GM18511 (cell line): Measurements from ENCODE around the gene HMG20A.

Experiments
- ATAC-seq: cut with Tn5 transposase; IDR thresholded peaks from one replicate; pipeline ENCODE4 v1.9.1; 2021; ENCODE audit warnings: mild to moderate bottlenecking, moderate library complexity; ENCODE audit not compliant: unreplicated experiment

Gene HMG20A

GRCh38 chr15:77420610-77421369, at the start of gene HMG20A:
HMG20A (plus strand) TSS chr15:77420888; CDS start chr15:77458408, 37,520 bp downstream.
- ATAC-seq = peak; percentile 57

- no peak for ATAC-seq
Observed at GRCh38 chr15:77371850-77372563, 48.7 kb upstream of the HMG20A start.

GRCh38 chr15:77373441-77373840, 47.2 kb upstream of the HMG20A start:
- ATAC-seq = no peak

DNA sequence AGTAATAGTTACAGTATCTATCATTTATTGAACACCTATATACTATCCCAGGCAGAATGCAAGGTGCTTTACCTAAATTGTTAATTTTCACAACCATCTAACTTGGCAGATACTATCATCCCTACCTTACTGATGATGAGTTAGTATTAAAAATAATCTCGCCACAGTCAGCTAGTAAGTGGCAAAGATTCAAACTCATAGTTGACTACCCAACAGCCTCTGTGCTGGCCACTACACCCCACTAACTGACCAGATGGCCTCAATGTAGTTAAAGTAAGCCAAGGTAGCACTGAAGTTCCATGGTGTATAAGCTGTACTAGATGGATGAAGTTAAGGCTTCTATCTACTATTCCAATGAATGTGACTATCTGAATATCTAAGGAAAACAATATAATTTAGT, 45.6 kb upstream of the HMG20A start:
- no peak for ATAC-seq

DNA sequence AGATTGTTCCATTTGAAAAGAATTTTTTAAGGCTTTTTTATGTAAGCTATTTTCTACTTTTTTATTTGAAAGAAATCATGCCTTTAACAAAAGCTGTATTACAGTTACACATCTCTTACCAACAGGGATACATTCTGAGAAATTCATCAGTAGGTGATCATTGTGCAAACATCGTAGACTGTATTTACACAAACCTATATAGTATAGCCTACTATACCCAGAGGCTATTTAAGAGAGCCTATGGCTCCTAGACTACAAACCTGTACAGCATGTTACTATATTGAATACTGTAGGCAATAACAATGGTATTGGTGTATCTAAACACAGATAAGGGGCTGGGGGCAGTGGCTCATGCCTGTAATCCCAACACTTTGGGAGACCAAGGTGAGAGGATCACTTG, 43.9 kb upstream of the HMG20A start:
- ATAC-seq = no peak

DNA sequence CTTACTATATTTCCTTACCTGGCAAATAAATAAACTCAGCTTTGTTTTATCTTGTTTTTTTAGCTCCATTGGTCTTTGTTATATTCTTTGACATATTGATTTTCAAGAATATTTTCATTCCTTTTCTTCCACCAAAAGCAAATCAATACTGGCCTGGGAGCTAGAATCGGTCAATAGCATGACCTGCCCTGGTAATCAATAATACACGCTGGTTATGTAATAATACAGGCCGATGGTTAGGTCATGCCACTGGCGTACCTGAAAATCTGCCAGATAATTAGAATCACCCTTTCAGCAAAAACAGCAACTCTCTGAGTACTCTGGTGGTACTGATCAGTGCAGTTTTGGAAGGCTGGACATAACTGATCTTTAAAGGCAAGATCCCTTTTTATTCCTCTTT, 40.7 kb upstream of the HMG20A start:
- ATAC-seq = no peak

- ATAC-seq = no peak
Observed at GRCh38 chr15:77384086-77384485, 36.6 kb upstream of the HMG20A start.

DNA sequence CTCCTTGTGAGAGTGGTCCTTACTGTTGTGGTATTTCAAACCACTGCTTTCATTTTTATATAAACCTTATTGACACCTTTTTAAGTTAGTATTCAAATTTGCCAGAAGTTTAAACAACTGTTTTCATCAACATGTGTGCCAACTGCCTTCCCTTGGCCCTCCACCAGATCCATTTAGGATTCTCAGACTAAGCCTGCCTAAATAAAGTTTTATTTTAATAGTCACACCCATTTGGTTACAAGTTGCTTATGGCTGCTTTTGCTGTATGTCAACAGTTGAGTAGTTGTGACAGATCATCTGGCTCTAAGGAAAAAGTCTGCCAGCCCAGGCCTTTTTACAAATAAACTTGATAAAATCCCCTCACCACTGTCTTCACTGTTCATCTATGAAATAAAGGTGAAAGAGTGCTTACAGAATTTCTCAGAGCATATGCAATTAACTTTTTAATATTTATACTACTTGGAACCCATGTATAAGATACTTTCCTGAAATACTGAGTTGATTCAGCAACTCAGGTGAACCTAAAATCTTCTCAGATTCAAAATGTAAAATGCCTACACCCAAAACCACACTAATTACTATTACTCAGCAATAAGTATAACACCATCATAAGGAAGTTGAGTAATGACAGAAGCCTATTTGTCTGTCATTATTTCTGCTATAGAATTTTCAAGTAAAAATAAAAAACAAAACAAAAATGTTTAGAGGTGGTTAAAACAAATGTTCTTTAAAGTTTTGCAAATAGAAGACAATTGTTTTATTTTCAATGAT, 35.9 kb upstream of the HMG20A start:
- no peak for ATAC-seq

DNA sequence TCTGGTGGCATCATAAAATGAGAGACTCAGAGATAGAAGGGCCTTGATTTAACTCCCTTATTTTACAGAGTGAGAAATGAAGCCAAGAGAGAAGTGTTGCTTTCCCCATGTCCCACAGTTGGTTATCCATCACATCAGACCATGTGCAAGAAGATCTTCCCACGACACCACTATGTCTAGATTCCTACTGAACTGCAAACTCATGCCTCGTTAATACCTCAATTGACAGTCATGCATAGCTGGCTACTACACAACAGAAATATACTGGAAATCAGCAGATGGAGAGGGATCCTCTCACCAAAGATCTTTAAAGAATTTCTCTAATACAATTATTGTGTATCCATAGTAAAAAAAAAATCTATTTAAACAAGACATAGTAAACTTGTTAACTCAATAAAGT, 34.1 kb upstream of the HMG20A start:
- ATAC-seq = no peak

GRCh38 chr15:77387365-77388105, 33.2 kb upstream of the HMG20A start:
- no peak for ATAC-seq

DNA sequence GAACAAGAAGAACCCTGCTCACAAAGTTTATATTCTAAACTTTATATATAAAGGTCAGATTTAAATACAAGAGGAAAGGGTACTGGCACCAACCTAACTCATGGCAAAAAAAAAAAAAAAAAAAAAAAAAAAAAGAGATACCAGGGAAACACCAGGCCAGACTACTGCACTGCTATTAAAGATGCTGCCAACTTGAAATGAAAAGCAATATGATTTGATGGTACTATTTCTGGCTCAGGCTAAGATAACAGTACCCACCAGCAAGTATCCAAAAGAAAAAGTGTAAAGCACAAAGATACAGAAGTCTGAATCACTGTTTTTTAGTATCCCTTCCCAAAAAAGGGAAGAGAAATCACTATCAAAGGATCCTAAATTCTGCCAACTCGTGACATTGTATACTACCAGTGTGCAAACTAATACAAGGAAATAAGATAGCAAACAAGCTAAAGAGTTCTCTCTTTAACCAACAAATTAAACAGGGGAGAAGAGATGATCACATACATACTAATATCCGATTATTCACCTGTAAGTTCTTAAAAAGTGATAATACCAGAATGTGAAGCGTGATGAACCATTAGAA, 29.2 kb upstream of the HMG20A start:
- no peak for ATAC-seq

DNA sequence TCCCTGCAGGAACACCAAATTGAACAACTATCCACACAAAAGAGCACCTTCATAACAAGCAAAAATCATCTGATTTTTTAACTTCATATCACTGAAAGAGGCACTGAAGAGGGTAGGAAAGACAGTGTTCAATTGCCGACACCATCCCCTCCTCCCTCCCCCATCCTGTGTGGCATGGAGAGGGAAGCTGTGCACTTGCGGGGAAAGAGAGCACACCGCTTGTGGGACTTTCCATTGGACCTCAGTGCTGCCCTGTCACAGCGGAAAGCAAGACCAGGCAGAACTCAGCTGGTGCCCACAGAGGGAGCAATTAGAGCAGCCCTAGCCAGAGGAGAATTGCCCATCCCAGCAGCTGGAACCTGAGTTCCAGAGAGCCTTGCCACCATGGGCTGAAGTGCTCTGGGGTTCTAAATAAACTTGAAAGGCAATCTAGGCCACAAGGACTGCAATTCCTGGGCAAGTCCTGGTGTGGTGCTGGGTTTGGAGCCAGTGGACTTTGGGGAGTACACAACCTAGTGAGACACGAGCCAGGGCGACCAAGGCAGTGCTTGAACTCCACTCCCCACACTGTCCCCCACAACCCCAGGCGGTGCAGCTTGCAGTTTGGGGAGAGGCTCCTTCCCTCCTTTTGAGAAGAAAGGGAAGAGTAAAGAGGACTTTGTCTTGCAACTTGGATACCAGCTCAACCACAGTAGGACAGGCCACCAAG, 27.8 kb upstream of the HMG20A start:
- ATAC-seq = no peak

DNA sequence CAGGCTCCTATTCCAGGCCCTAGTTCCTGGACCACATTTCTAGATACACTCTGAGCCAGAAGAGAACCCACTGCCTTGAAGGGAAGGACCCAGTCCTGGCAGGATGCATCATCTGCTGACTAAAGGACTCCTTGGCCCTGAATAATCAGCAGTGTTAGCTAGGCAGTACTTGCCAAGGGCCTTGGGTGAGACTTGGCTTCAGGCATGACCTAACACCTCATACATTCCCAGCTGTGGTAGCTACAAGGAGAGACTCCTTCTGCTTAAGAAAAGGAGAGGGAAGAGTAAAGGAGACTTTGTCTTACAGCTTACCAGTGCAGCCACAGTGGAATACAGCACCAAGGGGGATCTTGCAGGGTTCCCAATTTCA, 27.2 kb upstream of the HMG20A start:
- ATAC-seq = no peak

DNA sequence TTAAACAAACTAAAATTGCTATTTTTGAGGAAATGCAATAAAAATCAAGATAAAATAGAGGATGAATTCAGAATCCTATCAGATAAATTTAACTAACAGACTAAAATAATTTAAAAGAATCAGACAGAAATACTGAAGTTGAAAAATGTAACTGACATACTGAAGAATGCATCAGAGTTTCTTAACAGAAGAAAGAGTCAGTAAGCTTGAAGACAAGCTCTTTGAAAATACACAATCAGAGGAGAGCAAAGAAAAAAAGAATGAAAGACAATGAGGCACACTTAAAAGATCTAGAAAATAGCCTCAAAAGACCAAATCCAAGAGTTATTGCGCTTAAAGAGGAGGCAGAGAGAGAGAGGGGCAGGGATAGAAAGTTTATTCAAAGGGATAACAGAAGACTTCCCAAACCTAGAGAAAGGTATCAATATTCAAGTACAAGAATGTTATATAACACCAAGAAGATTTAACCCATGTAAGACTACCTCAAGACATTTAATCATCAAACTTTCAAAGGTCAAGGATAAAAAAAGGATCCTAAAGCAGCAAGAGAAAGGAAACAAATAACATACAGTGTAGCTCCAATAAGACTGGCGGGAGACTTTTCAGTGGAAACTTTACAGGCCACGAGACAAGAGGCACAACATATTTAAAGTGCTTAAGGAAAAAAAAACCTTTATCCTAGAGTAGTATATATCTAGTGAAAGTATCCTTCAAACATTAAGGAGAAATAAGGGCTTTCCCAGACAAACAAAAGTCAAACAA, 25.5 kb upstream of the HMG20A start:
- no peak for ATAC-seq

- ATAC-seq = no peak
Observed at GRCh38 chr15:77396692-77397091, 24.0 kb upstream of the HMG20A start.

DNA sequence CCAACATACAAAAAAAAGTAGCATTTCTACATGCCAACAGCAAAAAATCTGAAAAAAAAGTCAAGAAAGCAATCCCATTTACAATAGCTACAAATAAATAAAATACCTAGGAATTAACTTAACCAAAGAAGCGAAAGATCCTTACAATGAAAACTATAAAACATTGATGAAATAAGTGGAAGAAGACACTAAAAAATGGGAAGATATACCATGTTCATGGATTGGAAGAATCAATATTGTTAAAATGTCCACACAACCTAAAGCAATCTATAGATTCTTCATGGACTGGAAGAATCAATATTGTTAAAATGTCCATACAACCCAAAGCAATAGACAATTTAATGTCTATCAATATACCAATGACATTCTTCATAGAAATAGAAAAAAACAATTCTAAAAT, 21.8 kb upstream of the HMG20A start:
- ATAC-seq = no peak

GRCh38 chr15:77400258-77400657, 20.4 kb upstream of the HMG20A start:
- ATAC-seq = no peak

DNA sequence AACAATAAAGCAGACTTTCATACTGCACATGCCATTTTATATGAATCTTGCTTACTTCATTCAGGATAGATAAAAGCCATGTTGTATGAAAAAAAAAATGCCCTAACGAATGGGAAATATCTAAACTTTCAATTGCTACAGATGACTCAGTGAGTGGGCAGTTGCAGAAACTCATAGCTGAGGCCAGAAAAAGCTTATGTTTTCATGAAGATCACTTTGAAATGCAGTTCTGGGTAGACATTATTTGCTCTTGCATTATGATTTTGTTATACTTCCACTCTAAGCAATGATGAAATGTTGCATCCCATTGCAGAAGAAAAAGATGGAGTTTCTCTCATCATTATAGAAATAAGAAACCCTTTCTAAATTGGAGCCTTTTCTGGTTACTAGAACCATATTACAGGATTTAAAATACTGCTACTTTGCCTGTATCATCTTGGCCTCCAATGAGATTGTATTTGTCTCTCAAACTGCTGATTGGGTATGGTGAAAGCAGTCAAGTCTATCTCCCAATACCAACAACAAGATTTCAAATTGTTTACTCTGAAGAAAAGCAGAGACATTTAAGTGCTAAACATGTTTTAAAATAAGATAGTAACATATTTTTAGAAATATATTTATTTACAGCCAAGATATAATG, 17.8 kb upstream of the HMG20A start:
- no peak for ATAC-seq
